LNCAP (cell line): ENCODE measurements around the gene PAPPA2.

Experiments
- CTCF ChIP-seq: fragments of 450-650 bp; IDR thresholded peaks from 2 replicates; pipeline ENCODE4 v1.5.1; 2017; ENCODE audit warnings: mild to moderate bottlenecking

PAPPA2 gene

DNA sequence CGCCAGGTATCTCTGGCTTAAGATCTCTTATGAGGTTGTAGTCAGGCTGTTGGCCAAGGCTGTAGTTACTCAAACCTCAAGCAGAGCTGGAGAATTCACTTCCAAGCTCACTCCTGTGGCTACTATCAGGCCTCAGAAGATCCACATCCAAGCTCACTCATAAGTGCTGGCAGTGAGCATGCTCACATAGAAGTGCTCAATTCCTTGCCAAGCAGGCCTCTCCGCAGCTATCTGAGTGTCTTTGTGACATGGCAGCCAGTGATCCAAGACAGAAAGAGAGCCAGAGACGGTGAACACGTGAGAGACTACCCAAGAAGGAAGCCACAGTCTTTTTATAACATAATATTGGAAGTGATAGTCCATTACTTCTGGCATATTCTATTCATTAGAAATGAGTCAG, 278.2 kb downstream of the PAPPA2 start:
- no peak for TF ChIP-seq CTCF

DNA sequence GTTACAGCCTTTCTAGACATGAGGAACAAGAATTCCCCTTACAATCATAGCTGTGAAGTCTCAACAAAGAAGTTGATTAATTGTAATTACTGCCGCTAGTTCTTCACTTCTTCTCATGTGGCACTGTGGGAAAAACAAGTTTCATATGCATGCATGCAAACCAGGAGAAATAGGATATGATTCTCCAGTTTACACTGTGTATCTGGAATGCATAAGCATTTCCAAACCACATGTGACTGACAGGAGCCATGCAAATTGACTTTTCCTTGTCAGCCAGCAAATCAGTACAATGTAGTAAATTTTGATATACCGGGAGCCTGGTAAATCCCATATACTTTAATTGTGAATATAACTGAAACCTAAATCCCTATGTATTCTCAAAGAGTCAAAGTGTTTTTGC, 279.3 kb downstream of the PAPPA2 start:
- TF ChIP-seq CTCF: no peak

DNA sequence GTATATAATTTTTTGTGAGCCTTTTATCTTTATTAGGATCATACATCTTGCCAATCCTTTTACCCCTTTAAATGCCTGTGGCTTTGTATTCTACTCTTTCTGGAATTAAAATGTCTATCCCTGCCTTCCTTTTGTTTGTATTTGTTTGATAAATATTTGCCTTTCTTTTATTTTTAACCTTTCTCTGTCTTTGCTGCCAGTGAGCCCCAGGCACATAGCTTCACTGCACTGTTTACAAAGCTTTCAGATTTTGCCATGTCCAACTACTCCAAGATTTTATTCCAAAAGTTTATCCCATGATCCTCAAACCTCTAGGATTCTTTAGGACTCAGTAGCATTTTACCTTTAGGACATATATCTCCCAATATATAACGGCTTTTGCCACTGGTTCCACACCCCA, 281.2 kb downstream of the PAPPA2 start:
- no peak for TF ChIP-seq CTCF

DNA sequence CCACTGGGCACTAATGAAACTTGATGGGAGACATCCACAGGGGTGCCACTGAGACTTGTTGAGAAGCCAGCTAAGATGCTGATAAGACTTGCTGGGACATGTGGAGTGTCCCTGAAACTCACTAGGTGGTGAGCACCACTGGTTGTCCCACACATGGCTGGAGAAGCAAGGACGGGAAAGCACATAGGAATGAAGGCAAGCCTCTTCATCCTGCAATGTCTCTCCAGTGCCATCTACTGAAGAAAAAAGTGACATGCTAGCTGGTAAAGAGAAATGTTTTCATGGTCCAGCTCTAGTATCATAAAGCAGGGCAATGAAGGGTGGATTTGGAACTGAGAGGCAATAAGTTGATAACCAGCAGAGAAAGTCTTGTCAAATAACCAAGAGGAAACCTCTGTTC, 283.0 kb downstream of the PAPPA2 start:
- peak; percentile 60 for TF ChIP-seq CTCF

DNA sequence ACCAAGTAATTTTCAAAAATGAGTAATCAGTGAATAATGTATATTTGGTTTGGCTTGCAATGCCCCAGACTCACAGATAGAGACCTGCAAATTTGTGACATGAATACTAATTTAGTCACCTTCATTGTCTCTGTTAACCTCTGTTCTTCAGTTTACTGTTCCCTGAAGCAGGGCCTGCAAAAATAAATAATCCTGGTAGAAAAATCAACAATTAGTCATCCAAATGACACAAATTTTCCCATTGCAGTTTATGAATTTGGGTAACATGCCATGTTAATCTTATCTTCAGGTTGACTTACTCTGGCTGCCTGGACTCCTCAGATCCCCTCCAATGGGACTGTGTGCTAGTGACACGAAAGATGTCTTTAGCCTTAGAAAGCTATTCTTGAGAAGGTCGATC, 289.5 kb downstream of the PAPPA2 start:
- no peak for TF ChIP-seq CTCF

DNA sequence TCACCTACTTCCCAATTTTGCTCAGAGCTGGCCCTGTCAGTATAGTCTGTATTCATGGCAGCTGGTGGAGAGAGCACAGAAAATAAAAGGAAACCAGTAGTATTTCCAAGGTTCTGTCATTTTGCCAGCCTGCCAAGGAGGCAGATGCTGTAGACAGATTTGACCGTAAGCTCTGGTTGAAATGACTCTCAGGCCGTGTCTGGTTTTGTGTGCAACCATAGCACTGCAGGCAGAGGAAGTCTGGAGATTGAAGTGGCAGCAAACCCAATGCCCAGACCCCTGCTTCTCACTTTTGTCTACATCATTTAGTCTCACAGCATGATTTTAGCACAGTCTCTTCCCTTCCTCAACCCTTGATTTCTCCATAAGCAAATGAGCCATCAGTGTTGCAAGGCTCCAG, 291.7 kb downstream of the PAPPA2 start:
- no peak for TF ChIP-seq CTCF

DNA sequence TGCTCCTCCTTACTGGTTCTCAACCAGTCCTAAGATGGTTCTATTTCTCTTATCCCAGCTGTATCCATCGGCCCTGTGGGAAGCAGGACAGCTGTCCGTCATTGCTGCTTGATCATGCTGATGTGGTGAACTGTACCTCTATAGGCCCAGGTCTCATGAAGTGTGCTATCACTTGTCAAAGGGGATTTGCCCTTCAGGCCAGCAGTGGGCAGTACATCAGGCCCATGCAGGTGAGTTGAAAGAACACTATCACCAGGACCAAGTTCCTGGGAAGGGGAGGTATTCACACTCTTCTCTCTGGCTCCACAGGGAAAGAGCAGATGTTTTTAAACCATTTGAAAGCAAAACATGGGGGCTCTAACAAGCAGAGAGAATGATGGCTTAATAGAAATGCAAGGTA, 302.6 kb downstream of the PAPPA2 start:
- TF ChIP-seq CTCF: no peak

DNA sequence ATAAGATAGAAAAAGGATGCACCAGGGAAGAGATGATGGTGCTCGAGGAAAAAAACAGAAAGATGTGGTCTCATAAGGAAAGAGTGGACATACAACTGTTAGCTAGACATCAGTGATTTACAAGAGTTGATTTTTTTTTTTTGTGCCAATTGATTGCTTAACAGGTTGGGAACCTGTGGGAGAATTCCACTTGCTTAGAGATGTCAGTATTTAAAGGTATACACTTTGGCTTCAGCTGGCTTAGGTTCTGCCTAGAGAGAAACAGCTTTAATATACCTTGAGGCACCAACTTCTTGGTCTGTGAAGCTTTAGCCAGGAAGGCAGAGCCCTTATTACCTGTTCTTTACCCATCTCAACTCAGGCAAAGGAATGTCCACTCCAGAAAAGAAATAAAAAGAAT, 303.8 kb downstream of the PAPPA2 start:
- no peak for TF ChIP-seq CTCF
